SKM-1 (cell line): ENCODE results near the gene EPHA10.

Experiments used
- DNase-seq: peaks from one replicate; lab custom pipeline; 2025; ENCODE audit not compliant: unreplicated experiment; lab: John Stamatoyannopoulos, UW

Gene EPHA10

GRCh38 chr1:37734629-37735591 lies 30.0 kb downstream of the EPHA10 start:
- no peak for DNase-seq

GRCh38 chr1:37732111-37732780 lies 32.7 kb downstream of the EPHA10 start:
- no peak for DNase-seq

- no peak for DNase-seq
These were observed 33.5 kb downstream of the EPHA10 start for GRCh38 chr1:37731312-37732019.

GRCh38 chr1:37730376-37730775 lies 34.5 kb downstream of the EPHA10 start:
- no peak for DNase-seq

- no peak for DNase-seq
These were observed 36.5 kb downstream of the EPHA10 start for GRCh38 chr1:37728416-37728815.

- no peak for DNase-seq
These were observed 38.0 kb downstream of the EPHA10 start for GRCh38 chr1:37726751-37727585.

GRCh38 chr1:37725851-37726613 lies 38.9 kb downstream of the EPHA10 start:
- no peak for DNase-seq

GRCh38 chr1:37724575-37724974 lies 40.3 kb downstream of the EPHA10 start:
- no peak for DNase-seq

GRCh38 chr1:37723390-37724078 lies 41.4 kb downstream of the EPHA10 start:
- no peak for DNase-seq

- no peak for DNase-seq
These were observed 41.9 kb downstream of the EPHA10 start for GRCh38 chr1:37723072-37723389.

GRCh38 chr1:37722181-37723071 lies 42.5 kb downstream of the EPHA10 start:
- no peak for DNase-seq

GRCh38 chr1:37721565-37721964 lies 43.4 kb downstream of the EPHA10 start:
- no peak for DNase-seq

- no peak for DNase-seq
These were observed 44.4 kb downstream of the EPHA10 start for GRCh38 chr1:37720231-37721130.

GRCh38 chr1:37719572-37720195 lies 45.2 kb downstream of the EPHA10 start:
- no peak for DNase-seq

- no peak for DNase-seq
These were observed 45.9 kb downstream of the EPHA10 start for GRCh38 chr1:37718901-37719571.

GRCh38 chr1:37718181-37718900 lies 46.6 kb downstream of the EPHA10 start:
- DNase-seq = no peak
